Measurements from ENCODE around the gene ZC2HC1C. TPM values are rescaled to one million over a fixed set of nuclear protein-coding genes. Genes with fewer than 3 reads are reported as not detected.

The ZC2HC1C gene
- total RNA-seq, 1 experiment from 2014 or later, result 1.4 TPM

GRCh38 chr14:75094896-75095295 is 25.5 kb downstream of the ZC2HC1C start:
- Histone ChIP-seq H2BK20ac (ENCODE audit: low read depth, low read length, poor library complexity, severe bottlenecking) (no peak overlapping the region), H2BK15ac (ENCODE audit: low read depth, low read length) (no peak overlapping the region), H3K4me1 (ENCODE audit: insufficient read depth, low read length) (no peaks in the 10 kb centered on the region), H2BK5ac (ENCODE audit: insufficient read length, low read length) (no peak overlapping the region), H3K27me3 (ENCODE audit: insufficient read depth, low read length) (no peaks in the 10 kb centered on the region), H3K79me2 (ENCODE audit: insufficient read depth, low read length) (no peaks in the 10 kb centered on the region), H3K4ac (ENCODE audit: low read depth, low read length) (no peak overlapping the region), H3K9ac (ENCODE audit: extremely low read depth, insufficient read length, low read length) (no peak overlapping the region), H3K23me2 (ENCODE audit: insufficient read length, low read depth, low read length, poor library complexity, severe bottlenecking) (no peaks in the 10 kb centered on the region), H4K20me1 (ENCODE audit: control insufficient read depth, insufficient read depth, insufficient read length) (no peaks in the 10 kb centered on the region), H4K91ac (ENCODE audit: insufficient read length, low read depth, low read length) (no peak overlapping the region), H3K56ac (ENCODE audit: insufficient read length, low read depth, low read length) (no peak overlapping the region), H3K18ac (ENCODE audit: insufficient read length, low read depth, low read length) (no peak overlapping the region), H3K14ac (ENCODE audit: insufficient read depth, low read length) (no peak overlapping the region), H3K4me2 (ENCODE audit: insufficient read depth, insufficient read length, low read length) (no peak overlapping the region), H3K27ac (ENCODE audit: insufficient read length, low read depth, low read length) (no peak overlapping the region), H2BK12ac (ENCODE audit: insufficient read length, low read depth, low read length) (no peak overlapping the region), H3K23ac (ENCODE audit: insufficient read length, low read depth, low read length) (no peak overlapping the region), H3T11ph (ENCODE audit: low read length) (no peak overlapping the region), H2AFZ (ENCODE audit: low read length) (no peak overlapping the region), H4K5ac (ENCODE audit: insufficient read length, low read depth, low read length) (no peak overlapping the region), H3K9me3 (ENCODE audit: control insufficient read depth, low read depth, low read length) (no peaks in the 10 kb centered on the region), H4K8ac (replicated peaks; ENCODE audit: insufficient read length, low read depth, low read length) (no peak overlapping the region), H2AK5ac (ENCODE audit: insufficient read length, low read length) (no peak overlapping the region), H3K79me1 (ENCODE audit: insufficient read depth, low read depth, low read length, poor library complexity, severe bottlenecking) (no peaks in the 10 kb centered on the region), H2BK120ac (ENCODE audit: low read depth, low read length, poor library complexity, severe bottlenecking) (no peak overlapping the region)
- DNase-seq, result no peak
- peaks cover 7 to 8% of the 10 kb centered on the region in 2 experiments for H3K4me1 Mint-ChIP-seq
- no peak for TF ChIP-seq CTCF (conservative IDR thresholded peaks at IDR 0.05)
- H3K9me3 Mint-ChIP-seq, result no peaks in the 10 kb centered on the region
- H3K27ac Mint-ChIP-seq, result no peak overlapping the region
- no peak overlapping the region for H3K4me3 Mint-ChIP-seq
- peaks cover 20 to 67% (median 62%) of the 10 kb centered on the region in 3 experiments; a peak in 6 of 7 replicates for H3K36me3 Mint-ChIP-seq (ENCODE audit: insufficient read depth in 1 of 3, low read depth in 3 of 3)
- no peaks in the 10 kb centered on the region for H3K27me3 Mint-ChIP-seq (ENCODE audit: low read depth)
- no CpG with 5 or more reads among the region's 3 CpGs for WGBS (ENCODE audit: extremely low coverage, insufficient read length, low lambda C conversion rate)
